Measurements from ENCODE around the gene TMTC2.

Gene TMTC2

GRCh38 chr12:82666830-82667229 is 19.9 kb upstream of the TMTC2 start:
- ATAC-seq: no peak
- Mint-ChIP-seq H3K27ac (no peak overlapping the region), H3K4me1 (no peaks in the 10 kb centered on the region)

DNA sequence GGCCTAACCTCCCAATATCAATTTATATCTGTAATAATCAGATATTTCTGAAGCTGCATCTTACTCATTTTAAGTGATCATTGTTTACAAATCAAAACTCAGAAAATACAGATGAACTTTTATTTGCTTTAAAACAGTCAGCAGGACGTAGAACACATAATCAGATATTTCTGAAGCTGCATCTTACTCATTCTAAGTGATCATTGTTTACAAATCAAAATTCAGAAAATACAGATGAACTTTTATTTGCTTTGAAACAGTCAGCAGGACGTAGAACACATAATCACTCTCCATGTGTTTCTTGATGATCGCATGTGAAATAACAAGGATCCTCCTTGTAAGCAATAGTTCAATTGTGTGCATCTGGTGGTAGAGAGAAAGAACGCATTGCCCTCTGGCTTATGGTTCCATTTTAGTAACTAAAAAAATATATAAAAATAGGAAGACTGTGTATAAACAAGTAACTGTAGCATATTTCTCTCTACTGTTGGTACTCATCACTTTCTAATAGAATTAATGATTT is 15.0 kb upstream of the TMTC2 start:
- H3K4me3 Mint-ChIP-seq: no peak overlapping the region
- peaks cover 3% of the 10 kb centered on the region for H3K9me3 Mint-ChIP-seq
- H3K4me1 Mint-ChIP-seq: no peaks in the 10 kb centered on the region
- peaks cover 20% of the 10 kb centered on the region for H3K27me3 Mint-ChIP-seq
- ATAC-seq: no peak
- H3K36me3 Mint-ChIP-seq: no peaks in the 10 kb centered on the region
- H3K27ac Mint-ChIP-seq: no peak overlapping the region

More at GRCh38 chr12:82666830-82667229, 19.9 kb upstream of the TMTC2 start:
- no peaks in the 10 kb centered on the region for H3K36me3 Mint-ChIP-seq
- H3K27me3 Mint-ChIP-seq: peaks cover 32% of the 10 kb centered on the region
- H3K4me3 Mint-ChIP-seq: no peak overlapping the region
- peaks cover 3% of the 10 kb centered on the region for H3K9me3 Mint-ChIP-seq

- Mint-ChIP-seq H3K27ac (no peak overlapping the region), H3K9me3 (peaks cover 3% of the 10 kb centered on the region), H3K27me3 (peaks cover 18% of the 10 kb centered on the region), H3K4me3 (no peak overlapping the region), H3K4me1 (no peaks in the 10 kb centered on the region), H3K36me3 (no peaks in the 10 kb centered on the region)
- no peak for ATAC-seq
Observed at GRCh38 chr12:82672811-82673495, 13.8 kb upstream of the TMTC2 start.

GRCh38 chr12:82673698-82674097 is 13.0 kb upstream of the TMTC2 start:
- Mint-ChIP-seq H3K36me3 (no peaks in the 10 kb centered on the region), H3K4me1 (no peaks in the 10 kb centered on the region), H3K27ac (no peak overlapping the region), H3K9me3 (peaks cover 3% of the 10 kb centered on the region), H3K27me3 (peaks cover 18% of the 10 kb centered on the region), H3K4me3 (no peak overlapping the region)
- ATAC-seq: no peak

DNA sequence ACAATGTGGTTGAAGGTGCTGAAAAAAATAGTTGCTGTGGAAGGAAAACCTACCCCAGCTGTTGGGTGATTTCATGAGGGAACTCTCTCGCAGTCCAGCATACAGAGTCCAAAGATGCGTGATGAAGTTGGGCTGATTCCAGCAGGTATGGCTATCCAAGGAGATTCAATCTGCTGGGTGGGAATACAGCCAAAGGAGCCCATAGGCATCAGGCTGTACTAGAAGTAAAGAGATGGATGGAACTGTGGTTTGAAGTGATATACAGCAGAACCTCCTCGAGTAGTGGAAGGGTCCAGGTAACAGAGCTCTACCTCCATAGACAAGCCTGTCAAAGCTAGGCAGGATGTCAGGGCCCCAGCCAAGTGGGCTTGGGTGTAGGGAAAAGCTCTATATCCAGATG is 11.5 kb upstream of the TMTC2 start:
- no peaks in the 10 kb centered on the region for H3K36me3 Mint-ChIP-seq
- peaks cover 3% of the 10 kb centered on the region for H3K9me3 Mint-ChIP-seq
- H3K27me3 Mint-ChIP-seq: peaks cover 18% of the 10 kb centered on the region
- ATAC-seq: no peak
- no peak overlapping the region for H3K27ac Mint-ChIP-seq
- H3K4me1 Mint-ChIP-seq: no peaks in the 10 kb centered on the region
- H3K4me3 Mint-ChIP-seq: no peak overlapping the region

GRCh38 chr12:82682326-82682725 is 4.4 kb upstream of the TMTC2 start:
- ATAC-seq: no peak
- Mint-ChIP-seq H3K27ac (no peak overlapping the region), H3K9me3 (no peaks in the 10 kb centered on the region), H3K4me3 (no peak overlapping the region), H3K36me3 (no peaks in the 10 kb centered on the region), H3K4me1 (no peaks in the 10 kb centered on the region), H3K27me3 (peaks cover 18% of the 10 kb centered on the region)

DNA sequence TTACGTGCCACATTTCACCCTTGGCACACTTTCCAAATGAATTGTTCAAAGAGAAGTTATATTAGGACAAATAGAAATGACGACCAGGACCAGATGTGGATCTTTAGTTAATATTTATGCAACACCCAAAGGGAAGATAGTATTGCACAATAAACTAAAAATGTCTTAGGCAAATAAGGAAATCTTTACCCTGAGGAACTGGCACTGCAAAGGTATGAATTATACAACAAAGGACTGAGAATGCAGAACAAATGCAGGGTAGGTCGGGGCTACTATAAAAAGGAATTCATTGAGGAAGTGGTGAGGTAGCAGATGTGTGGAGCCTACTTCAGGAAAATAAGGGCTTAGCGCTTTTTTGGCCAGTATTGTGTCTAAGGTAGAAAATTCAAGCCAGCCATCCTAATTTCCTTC is 3.9 kb upstream of the TMTC2 start:
- Mint-ChIP-seq H3K4me3 (no peak overlapping the region), H3K27me3 (peaks cover 14% of the 10 kb centered on the region), H3K9me3 (no peaks in the 10 kb centered on the region), H3K27ac (no peak overlapping the region), H3K36me3 (no peaks in the 10 kb centered on the region), H3K4me1 (peaks cover 4% of the 10 kb centered on the region)
- ATAC-seq: no peak

- H3K27ac Mint-ChIP-seq: peak overlapping the region; percentile 81
- H3K9me3 Mint-ChIP-seq: no peaks in the 10 kb centered on the region
- H3K4me1 Mint-ChIP-seq: peaks cover 10% of the 10 kb centered on the region
- ATAC-seq: peak; percentile 85
- H3K36me3 Mint-ChIP-seq: no peaks in the 10 kb centered on the region
- no peaks in the 10 kb centered on the region for H3K27me3 Mint-ChIP-seq
- H3K4me3 Mint-ChIP-seq: peak overlapping the region; percentile 94
Observed at GRCh38 chr12:82685790-82686167, 927 bp upstream of the TMTC2 start.

- ATAC-seq: peak; percentile 71
- no peaks in the 10 kb centered on the region for H3K9me3 Mint-ChIP-seq
- H3K36me3 Mint-ChIP-seq: no peaks in the 10 kb centered on the region
- peak overlapping the region; percentile 94 for H3K4me3 Mint-ChIP-seq
- peaks cover 10% of the 10 kb centered on the region for H3K4me1 Mint-ChIP-seq
- H3K27me3 Mint-ChIP-seq: no peaks in the 10 kb centered on the region
- peak overlapping the region; percentile 81 for H3K27ac Mint-ChIP-seq
Observed at GRCh38 chr12:82687021-82688011, 610 bp downstream of the TMTC2 start.

- H3K4me1 Mint-ChIP-seq: peaks cover 10% of the 10 kb centered on the region
- ATAC-seq: no peak
- peak overlapping the region; percentile 81 for H3K27ac Mint-ChIP-seq
- H3K27me3 Mint-ChIP-seq: no peaks in the 10 kb centered on the region
- peak overlapping the region; percentile 94 for H3K4me3 Mint-ChIP-seq
- H3K36me3 Mint-ChIP-seq: no peaks in the 10 kb centered on the region
- H3K9me3 Mint-ChIP-seq: no peaks in the 10 kb centered on the region
Observed at GRCh38 chr12:82688035-82688501, 1.4 kb downstream of the TMTC2 start.

DNA sequence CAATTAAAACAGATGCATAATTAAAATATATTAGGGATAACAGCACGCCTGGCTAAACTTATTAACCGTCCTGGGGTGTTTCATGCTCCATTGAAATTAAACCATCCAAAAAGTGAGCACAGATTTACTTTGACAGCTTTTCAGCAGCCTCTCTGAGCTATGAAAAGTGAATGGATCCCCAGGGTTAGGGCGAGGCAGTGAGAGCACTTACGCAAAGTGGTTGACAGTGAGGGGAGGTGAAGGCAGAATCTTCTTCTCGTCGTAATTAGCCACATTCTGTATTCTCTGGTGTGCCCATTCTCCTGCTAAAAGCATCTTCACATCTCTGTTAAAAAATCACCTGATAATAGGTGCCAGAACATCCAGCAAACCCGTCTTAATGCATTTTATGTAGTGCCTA is 1.9 kb downstream of the TMTC2 start:
- Mint-ChIP-seq H3K4me3 (no peak overlapping the region), H3K9me3 (no peaks in the 10 kb centered on the region), H3K27ac (no peak overlapping the region), H3K27me3 (no peaks in the 10 kb centered on the region), H3K4me1 (peaks cover 10% of the 10 kb centered on the region), H3K36me3 (peaks cover 4% of the 10 kb centered on the region)
- no peak for ATAC-seq

GRCh38 chr12:82690006-82690405 is 3.3 kb downstream of the TMTC2 start:
- Mint-ChIP-seq H3K27me3 (no peaks in the 10 kb centered on the region), H3K27ac (no peak overlapping the region), H3K4me1 (peaks cover 10% of the 10 kb centered on the region), H3K36me3 (peaks cover 6% of the 10 kb centered on the region), H3K9me3 (no peaks in the 10 kb centered on the region), H3K4me3 (no peak overlapping the region)
- ATAC-seq: no peak

GRCh38 chr12:82691513-82691912 is 4.8 kb downstream of the TMTC2 start:
- no peak for ATAC-seq
- H3K27ac Mint-ChIP-seq: no peak overlapping the region
- H3K4me1 Mint-ChIP-seq: peaks cover 10% of the 10 kb centered on the region
- peaks cover 6% of the 10 kb centered on the region for H3K36me3 Mint-ChIP-seq
- H3K9me3 Mint-ChIP-seq: no peaks in the 10 kb centered on the region
- no peak overlapping the region for H3K4me3 Mint-ChIP-seq
- no peaks in the 10 kb centered on the region for H3K27me3 Mint-ChIP-seq

DNA sequence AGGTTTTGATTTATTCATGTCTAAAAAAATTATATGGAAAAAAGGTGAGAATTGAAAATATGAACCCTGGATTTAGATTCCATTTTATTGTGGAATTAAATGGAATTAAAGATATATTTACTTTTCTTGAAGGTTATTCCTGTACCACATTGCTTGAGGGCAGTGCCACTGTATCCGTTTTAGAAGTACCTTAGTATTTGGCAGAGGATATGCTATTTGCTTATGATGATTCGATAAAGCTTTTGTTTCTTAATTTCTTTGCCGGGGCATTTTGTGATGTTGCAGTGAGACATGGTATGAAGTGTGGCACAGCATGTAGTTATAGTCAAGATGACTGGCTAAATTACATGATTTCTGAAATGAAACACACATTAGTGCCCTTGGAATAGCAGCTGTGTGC is 7.6 kb downstream of the TMTC2 start:
- no peaks in the 10 kb centered on the region for H3K9me3 Mint-ChIP-seq
- H3K4me1 Mint-ChIP-seq: no peaks in the 10 kb centered on the region
- no peak for ATAC-seq
- H3K27ac Mint-ChIP-seq: no peak overlapping the region
- peaks cover 6% of the 10 kb centered on the region for H3K36me3 Mint-ChIP-seq
- H3K4me3 Mint-ChIP-seq: no peak overlapping the region
- H3K27me3 Mint-ChIP-seq: no peaks in the 10 kb centered on the region

- Mint-ChIP-seq H3K4me3 (no peak overlapping the region), H3K27ac (no peak overlapping the region), H3K27me3 (no peaks in the 10 kb centered on the region), H3K9me3 (no peaks in the 10 kb centered on the region), H3K4me1 (no peaks in the 10 kb centered on the region), H3K36me3 (peaks cover 6% of the 10 kb centered on the region)
- ATAC-seq: no peak
Observed at GRCh38 chr12:82694970-82695369, 8.3 kb downstream of the TMTC2 start.

All from stimulated activated memory B cell treated with anti-CD40 and anti-IgM and Interleukin-4, amounts not matched to agents 10 μg/mL and 1 μg/mL and 100 μg/mL, for 72 hours (primary cell).